ENCODE measurements around the gene KCNS1.

GRCh38 chr20:45095805-45096238 lies 5.1 kb downstream of the KCNS1 start:
- TF ChIP-seq POLR2A (IDR thresholded peaks at IDR 0.05) (no peak), CTCF (IDR thresholded peaks at IDR 0.05) (peak; percentile 47 to 75 (median 60)), EP300 (IDR thresholded peaks at IDR 0.05) (no peak), POLR2AphosphoS5 (IDR thresholded peaks at IDR 0.05) (no peak)
